ENCODE data around the gene SLC37A3. TPM values are rescaled to one million over a fixed set of nuclear protein-coding genes. Genes with fewer than 3 reads are reported as not detected.
"Not testable (repeated sequence)": the region's sequence is repeated elsewhere in the genome, so short reads cannot be mapped to it uniquely, and the experiment has no call there.

SLC37A3 gene
- total and polyA plus RNA-seq, 2 of the 13 experiments (the other 11 are each of a cell fraction or from before 2014, with no cell fraction given), result 21.3 to 27.9 TPM

- H3K79me2 ChIP-seq (ENCODE audit: insufficient read depth, low read length); H2AFZ ChIP-seq (ENCODE audit: low read length); DNase-seq (ENCODE audit: low spot score); H3K9me3 ChIP-seq (ENCODE audit: low read length); H3K27me3 ChIP-seq (ENCODE audit: control insufficient read depth in 1 of 2, insufficient read depth in 2 of 2, low read length in 2 of 2); intact Hi-C loops (cut with micrococcal nuclease; ENCODE audit: unreplicated experiment); H3K4me2 ChIP-seq (ENCODE audit: low read depth, low read length); POLR2A ChIA-PET; CTCF ChIA-PET (ENCODE audit: low intra/inter-chr PET ratio, low total read pairs); BruUV-seq (replicated peaks); FAIRE-seq; H4K20me1 ChIP-seq (ENCODE audit: insufficient read depth, low read length); H3K9ac ChIP-seq (ENCODE audit: insufficient read depth, low read depth, low read length); H3K36me3 ChIP-seq (replicated peaks in 1 of 2; ENCODE audit: control insufficient read depth in 1 of 2, insufficient read depth in 2 of 2, low read length in 2 of 2); H3K4me3 ChIP-seq (replicated peaks in 1 of 3; ENCODE audit: insufficient read depth in 1 of 3, low read depth in 2 of 3, low read length in 3 of 3); ATAC-seq; H3K27ac ChIP-seq (ENCODE audit: extremely low read length, insufficient read depth, low read length): not testable (repeated sequence)
- in situ Hi-C loops (cut with HindIII; ENCODE audit: extremely low pct_ligation_motif_present, low pct_unique_long_range_greater_than_20kb), result loop anchor here (10.0 kb wide), 1 partner anchor 155 kb away; no protein-coding TSS in a partner anchor
- WGBS (ENCODE audit: low lambda C conversion rate), result 65% methylated on average over 4 of the region's 4 CpGs
- TF ChIP-seq FOSL2 (CRISPR knock-in tag; IDR thresholded peaks at IDR 0.05), result peak; percentile 43
- peaks cover 21% of the 10 kb centered on the region for H3K4me1 ChIP-seq (ENCODE audit: insufficient read depth, low read length)
These were observed 78.3 kb downstream of the SLC37A3 start for GRCh38 chr7:140320078-140320477.

DNA sequence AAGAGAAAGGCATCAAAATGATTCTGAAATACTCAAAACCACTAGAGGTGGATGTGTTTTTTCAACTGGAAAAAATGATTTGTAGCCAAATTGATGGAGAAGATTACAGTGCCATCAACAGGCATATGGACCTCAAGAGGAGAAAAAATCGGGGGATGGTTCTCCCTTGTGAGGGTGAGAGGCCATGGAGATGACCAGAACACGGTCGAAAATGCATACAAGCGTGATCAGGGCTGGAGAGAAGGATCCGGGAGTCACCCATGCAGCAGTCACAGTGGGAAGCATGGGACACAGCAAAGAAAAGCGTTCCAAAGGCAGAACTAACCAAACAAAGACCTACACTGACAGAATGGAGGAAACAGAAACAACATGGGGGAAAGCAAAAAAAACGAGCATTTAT is 80.3 kb downstream of the SLC37A3 start:
- ChIA-PET POLR2A (interaction anchor here (1.5 kb wide), 1 partner anchor 10 kb away, joined by 3 read pairs; no protein-coding TSS in a partner anchor), CTCF (ENCODE audit: low intra/inter-chr PET ratio, low total read pairs) (no interaction called here)
- H3K4me3 ChIP-seq (replicated peaks in 1 of 3; ENCODE audit: insufficient read depth in 1 of 3, low read depth in 2 of 3, low read length in 3 of 3), result no peak overlapping the region
- in situ Hi-C loops (cut with HindIII; ENCODE audit: extremely low pct_ligation_motif_present, low pct_unique_long_range_greater_than_20kb) (no loop called here), intact Hi-C loops (cut with micrococcal nuclease; ENCODE audit: unreplicated experiment) (no loop called here)
- BruUV-seq (replicated peaks), result no TSS peak
- 74% methylated on average over 7 of the region's 7 CpGs for WGBS (ENCODE audit: low lambda C conversion rate)
- FAIRE-seq (no peak), DNase-seq (ENCODE audit: low spot score) (no peak), ATAC-seq (no peak)
- no peaks in the 10 kb centered on the region; the same call in 1 of the 2 replicates for H3K9me3 ChIP-seq (ENCODE audit: low read length)
- TF ChIP-seq ZNF12 (CRISPR knock-in tag; IDR thresholded peaks at IDR 0.05), result no peak
- no peaks in the 10 kb centered on the region for H4K20me1 ChIP-seq (ENCODE audit: insufficient read depth, low read length)
- no peaks in the 10 kb centered on the region for H3K79me2 ChIP-seq (ENCODE audit: insufficient read depth, low read length)
- no peak overlapping the region for H3K9ac ChIP-seq (ENCODE audit: insufficient read depth, low read depth, low read length)
- H3K4me1 ChIP-seq (ENCODE audit: insufficient read depth, low read length), result peaks cover 39% of the 10 kb centered on the region
- no peak overlapping the region for H3K4me2 ChIP-seq (ENCODE audit: low read depth, low read length)
- H3K27me3 ChIP-seq (ENCODE audit: control insufficient read depth in 1 of 2, insufficient read depth in 2 of 2, low read length in 2 of 2), result no peaks in the 10 kb centered on the region
- H3K36me3 ChIP-seq (replicated peaks in 1 of 2; ENCODE audit: control insufficient read depth in 1 of 2, insufficient read depth in 2 of 2, low read length in 2 of 2), result no peaks in the 10 kb centered on the region
- H2AFZ ChIP-seq (ENCODE audit: low read length), result no peak overlapping the region
- H3K27ac ChIP-seq (ENCODE audit: extremely low read length, insufficient read depth, low read length), result no peak overlapping the region

- no peak overlapping the region for H3K4me2 ChIP-seq (ENCODE audit: low read depth, low read length)
- no peaks in the 10 kb centered on the region for H3K36me3 ChIP-seq (replicated peaks in 1 of 2; ENCODE audit: control insufficient read depth in 1 of 2, insufficient read depth in 2 of 2, low read length in 2 of 2)
- no peaks in the 10 kb centered on the region for H3K79me2 ChIP-seq (ENCODE audit: insufficient read depth, low read length)
- H3K9ac ChIP-seq (ENCODE audit: insufficient read depth, low read depth, low read length), result no peak overlapping the region
- no peak for DNase-seq (ENCODE audit: low spot score)
- 98% methylated on average over 4 of the region's 4 CpGs for WGBS (ENCODE audit: low lambda C conversion rate)
- no peak overlapping the region for H3K4me3 ChIP-seq (replicated peaks in 1 of 3; ENCODE audit: insufficient read depth in 1 of 3, low read depth in 2 of 3, low read length in 3 of 3)
- no peak for FAIRE-seq
- no peak overlapping the region for H2AFZ ChIP-seq (ENCODE audit: low read length)
- peaks cover 2% of the 10 kb centered on the region; the same call in 1 of the 2 replicates for H3K9me3 ChIP-seq (ENCODE audit: low read length)
- no peak for TF ChIP-seq PLRG1 (conservative IDR thresholded peaks at IDR 0.05)
- TF ChIP-seq, protein P1, sequence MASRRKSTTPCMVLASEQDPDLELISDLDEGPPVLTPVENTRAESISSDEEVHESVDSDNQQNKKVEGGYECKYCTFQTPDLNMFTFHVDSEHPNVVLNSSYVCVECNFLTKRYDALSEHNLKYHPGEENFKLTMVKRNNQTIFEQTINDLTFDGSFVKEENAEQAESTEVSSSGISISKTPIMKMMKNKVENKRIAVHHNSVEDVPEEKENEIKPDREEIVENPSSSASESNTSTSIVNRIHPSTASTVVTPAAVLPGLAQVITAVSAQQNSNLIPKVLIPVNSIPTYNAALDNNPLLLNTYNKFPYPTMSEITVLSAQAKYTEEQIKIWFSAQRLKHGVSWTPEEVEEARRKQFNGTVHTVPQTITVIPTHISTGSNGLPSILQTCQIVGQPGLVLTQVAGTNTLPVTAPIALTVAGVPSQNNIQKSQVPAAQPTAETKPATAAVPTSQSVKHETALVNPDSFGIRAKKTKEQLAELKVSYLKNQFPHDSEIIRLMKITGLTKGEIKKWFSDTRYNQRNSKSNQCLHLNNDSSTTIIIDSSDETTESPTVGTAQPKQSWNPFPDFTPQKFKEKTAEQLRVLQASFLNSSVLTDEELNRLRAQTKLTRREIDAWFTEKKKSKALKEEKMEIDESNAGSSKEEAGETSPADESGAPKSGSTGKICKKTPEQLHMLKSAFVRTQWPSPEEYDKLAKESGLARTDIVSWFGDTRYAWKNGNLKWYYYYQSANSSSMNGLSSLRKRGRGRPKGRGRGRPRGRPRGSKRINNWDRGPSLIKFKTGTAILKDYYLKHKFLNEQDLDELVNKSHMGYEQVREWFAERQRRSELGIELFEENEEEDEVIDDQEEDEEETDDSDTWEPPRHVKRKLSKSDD (CRISPR knock-in tag; IDR thresholded peaks at IDR 0.05; ENCODE audit: low read depth), result no peak
- no peak for TF ChIP-seq ZNF329 (CRISPR knock-in tag; IDR thresholded peaks at IDR 0.05; ENCODE audit: low read depth)
- TF ChIP-seq MZF1 (CRISPR knock-in tag; IDR thresholded peaks at IDR 0.05; ENCODE audit: borderline replicate concordance), result no peak
- TF ChIP-seq KDM5A (IDR thresholded peaks at IDR 0.05; ENCODE audit: borderline replicate concordance, low read length), result no peak
- no peak for TF ChIP-seq ZNF766 (CRISPR knock-in tag; IDR thresholded peaks at IDR 0.05; ENCODE audit: borderline replicate concordance)
- no peak for TF ChIP-seq EP300 (IDR thresholded peaks at IDR 0.05; ENCODE audit: low read depth in 2 of 2, low read length in 2 of 2)
- no peak for TF ChIP-seq EP300 (CRISPR knock-in tag; IDR thresholded peaks at IDR 0.05; ENCODE audit: borderline replicate concordance)
- no peak overlapping the region for H3K27ac ChIP-seq (ENCODE audit: extremely low read length, insufficient read depth, low read length)
- no TSS peak for BruUV-seq (replicated peaks)
- peaks cover 39% of the 10 kb centered on the region for H3K4me1 ChIP-seq (ENCODE audit: insufficient read depth, low read length)
- H4K20me1 ChIP-seq (ENCODE audit: insufficient read depth, low read length), result no peaks in the 10 kb centered on the region
- ChIA-PET POLR2A (interaction anchor here (1.5 kb wide), 1 partner anchor 10 kb away, joined by 3 read pairs; no protein-coding TSS in a partner anchor), CTCF (ENCODE audit: low intra/inter-chr PET ratio, low total read pairs) (no interaction called here)
- in situ Hi-C loops (cut with HindIII; ENCODE audit: extremely low pct_ligation_motif_present, low pct_unique_long_range_greater_than_20kb), result no loop called here
- no peaks in the 10 kb centered on the region for H3K27me3 ChIP-seq (ENCODE audit: control insufficient read depth in 1 of 2, insufficient read depth in 2 of 2, low read length in 2 of 2)
- intact Hi-C loops (cut with micrococcal nuclease; ENCODE audit: unreplicated experiment), result no loop called here
- ATAC-seq, result no peak
These were observed 80.7 kb downstream of the SLC37A3 start for GRCh38 chr7:140317597-140317996.

Data from HepG2 (cell line).